H1 (cell line): Measurements from ENCODE around the gene SWI5. TPM values are rescaled to one million over a fixed set of nuclear protein-coding genes. Genes with fewer than 3 reads are reported as not detected.

Experiments used
- CTCF ChIA-PET: fragments of 300-600 bp; sonication (Branson Sonifier 250); formaldehyde crosslinking; loops from one replicate; lab custom pipeline; 2021; ENCODE audit not compliant: partially characterized antibody; lab: Charles Lee
- POLR2A ChIA-PET: fragments of 300-600 bp; sonication (Branson Sonifier 250); formaldehyde crosslinking; loops from one replicate; lab custom pipeline; 2021; ENCODE audit warnings: inconsistent platforms; ENCODE audit not compliant: partially characterized antibody; lab: Charles Lee
- DNase-seq, 2 experiments: peaks; one replicate each; pipeline versions ENCODE4 v3.0.0 to v3.0.0-alpha.2; 2010 to 2022; ENCODE audit warnings: low spot score in 2 of 2, low read depth in 1 of 2, mixed read lengths in 1 of 2
- FAIRE-seq: peaks from 2 replicates; lab custom pipeline; 2011; peaks lifted over from hg19 to GRCh38; lab: Jason Lieb, UNC
- H2AFZ ChIP-seq: 2 replicates; pipeline ENCODE4 v1.8.1; 2012; ENCODE audit warnings: low read length, inconsistent platforms
- H2AK5ac ChIP-seq: 2 replicates; pipeline ENCODE4 v1.6.1; 2013; ENCODE audit warnings: low read depth, low read length
- H2BK120ac ChIP-seq: replicated peaks from 2 replicates; pipeline ENCODE3; 2013; ENCODE audit warnings: low read depth, low read length, inconsistent platforms
- H2BK12ac ChIP-seq: 2 replicates; pipeline ENCODE4 v1.6.1; 2013; ENCODE audit warnings: low read depth, low read length
- H2BK15ac ChIP-seq: 2 replicates; pipeline ENCODE4 v1.6.1; 2013; ENCODE audit warnings: low read length
- H2BK20ac ChIP-seq: 2 replicates; pipeline ENCODE4 v1.6.1; 2013; ENCODE audit warnings: low read length
- H2BK5ac ChIP-seq: 2 replicates; pipeline ENCODE4 v1.6.1; 2013; ENCODE audit warnings: low read depth, low read length
- H3K14ac ChIP-seq: 2 replicates; pipeline ENCODE4 v1.6.1; 2013; ENCODE audit warnings: inconsistent platforms; ENCODE audit not compliant: insufficient read length
- H3K18ac ChIP-seq: 2 replicates; pipeline ENCODE4 v1.6.1; 2013; ENCODE audit warnings: low read length; ENCODE audit errors: extremely low read depth
- H3K23ac ChIP-seq: 2 replicates; pipeline ENCODE4 v1.6.1; 2013; ENCODE audit warnings: inconsistent platforms; ENCODE audit not compliant: insufficient read length
- H3K23me2 ChIP-seq: 2 replicates; pipeline ENCODE4 v1.6.1; 2013; ENCODE audit warnings: low read depth, low read length
- H3K27ac ChIP-seq: 2 replicates; pipeline ENCODE4 v1.6.1; 2011; ENCODE audit warnings: low read depth, low read length, inconsistent platforms
- H3K27me3 ChIP-seq, 4 experiments: replicated peaks in 1 of 4; 1 replicate in 1 of 4; 2 replicates in 3 of 4; pipeline versions ENCODE4 v1.6.1 to v1.8.1; 2011 to 2013; ENCODE audit warnings: low read length in 3 of 4, mild to moderate bottlenecking in 3 of 4, inconsistent platforms in 2 of 4, mixed read lengths in 2 of 4, moderate library complexity in 1 of 4; ENCODE audit not compliant: control insufficient read depth in 3 of 4, insufficient read depth in 3 of 4; ENCODE audit errors: extremely low read depth in 1 of 4
- H3K36me3 ChIP-seq, 4 experiments: 2 replicates each; pipeline versions ENCODE4 v1.6.1 to v1.8.1; 2011 to 2013; ENCODE audit warnings: mild to moderate bottlenecking in 4 of 4, low read length in 3 of 4, moderate library complexity in 2 of 4, control low read depth in 1 of 4, inconsistent platforms in 1 of 4; ENCODE audit not compliant: insufficient read depth in 4 of 4, control insufficient read depth in 2 of 4
- H3K4ac ChIP-seq: replicated peaks from 2 replicates; pipeline ENCODE3; 2013; ENCODE audit warnings: low read length, low read depth, mixed read lengths, inconsistent platforms; ENCODE audit not compliant: insufficient read length
- H3K4me1 ChIP-seq, 4 experiments: replicated peaks in 1 of 4; 1 replicate in 1 of 4; 2 replicates in 3 of 4; pipeline versions ENCODE4 v1.6.1 to v1.8.1; 2011 to 2013; ENCODE audit warnings: low read length in 3 of 4, inconsistent platforms in 2 of 4, mixed read lengths in 1 of 4; ENCODE audit not compliant: insufficient read depth in 4 of 4, control insufficient read depth in 3 of 4
- H3K4me2 ChIP-seq, 2 experiments: 2 replicates each; pipeline versions ENCODE4 v1.6.1 to v1.8.1; 2011 to 2013; ENCODE audit warnings: low read depth in 2 of 2, low read length in 2 of 2, control low read depth in 1 of 2, inconsistent platforms in 1 of 2, mild to moderate bottlenecking in 1 of 2; ENCODE audit not compliant: insufficient read depth in 1 of 2
- H3K4me3 ChIP-seq, 4 experiments: fragments of 200-600, 300-600 bp in 1 of 4; sonication (generic), shearing (Covaris generic), sonication (Bioruptor Twin) in 1 of 4; 2 replicates each; pipeline versions ENCODE4 v1.5.1 to v1.8.1; 2011 to 2016; ENCODE audit warnings: low read length in 4 of 4, low read depth in 3 of 4, control low read depth in 2 of 4, inconsistent platforms in 2 of 4, mild to moderate bottlenecking in 2 of 4, mixed read lengths in 1 of 4, moderate library complexity in 1 of 4; ENCODE audit not compliant: insufficient read depth in 2 of 4; ENCODE audit errors: extremely low read depth in 1 of 4
- H3K56ac ChIP-seq: replicated peaks from 2 replicates; pipeline ENCODE3; 2013; ENCODE audit warnings: low read depth, mild to moderate bottlenecking, mixed read lengths, low read length, inconsistent platforms; ENCODE audit not compliant: insufficient read length
- H3K79me1 ChIP-seq: 2 replicates; pipeline ENCODE4 v1.6.1; 2013; ENCODE audit warnings: low read depth, low read length, control low read depth
- H3K79me2 ChIP-seq, 2 experiments: 2 replicates each; pipeline versions ENCODE4 v1.6.1 to v1.8.1; 2012 to 2013; ENCODE audit warnings: low read length in 2 of 2, mild to moderate bottlenecking in 2 of 2, inconsistent platforms in 1 of 2; ENCODE audit not compliant: insufficient read depth in 2 of 2, control insufficient read depth in 1 of 2
- H3K9ac ChIP-seq, 4 experiments: replicated peaks in 1 of 4; 1 replicate in 1 of 4; 2 replicates in 3 of 4; pipeline versions ENCODE4 v1.6.1 to v1.8.1; 2011 to 2013; ENCODE audit warnings: low read depth in 3 of 4, low read length in 3 of 4, control low read depth in 2 of 4, mild to moderate bottlenecking in 2 of 4, moderate library complexity in 2 of 4, inconsistent platforms in 1 of 4; ENCODE audit errors: extremely low read depth in 1 of 4
- H3K9me3 ChIP-seq, 2 experiments: 2 replicates each; pipeline versions ENCODE4 v1.6.1 to v1.8.1; 2012 to 2013; ENCODE audit warnings: mild to moderate bottlenecking in 2 of 2, moderate library complexity in 2 of 2, control low read depth in 1 of 2, inconsistent platforms in 1 of 2, low read depth in 1 of 2, low read length in 1 of 2, mixed read lengths in 1 of 2; ENCODE audit not compliant: insufficient read depth in 2 of 2
- H4K20me1 ChIP-seq, 2 experiments: replicated peaks in 1 of 2; 2 replicates each; pipeline versions ENCODE3 to v1.8.1; 2011 to 2013; ENCODE audit warnings: inconsistent platforms in 2 of 2, low read length in 2 of 2, mild to moderate bottlenecking in 1 of 2; ENCODE audit not compliant: insufficient read depth in 2 of 2, control insufficient read depth in 1 of 2
- H4K5ac ChIP-seq: 2 replicates; pipeline ENCODE4 v1.6.1; 2013; ENCODE audit warnings: low read length, low read depth, mixed read lengths, inconsistent platforms; ENCODE audit not compliant: insufficient read length
- H4K8ac ChIP-seq: 2 replicates; pipeline ENCODE4 v1.8.0; 2013; ENCODE audit warnings: mild to moderate bottlenecking, moderate library complexity, low read length, inconsistent platforms; ENCODE audit not compliant: insufficient read depth; ENCODE audit errors: extremely low read depth
- H4K91ac ChIP-seq: replicated peaks from 2 replicates; pipeline ENCODE3; 2013; ENCODE audit warnings: low read length, mixed read lengths, inconsistent platforms; ENCODE audit not compliant: insufficient read length
- CBX8 ChIP-seq: fragments of 300-800, 300-1000 bp; sonication (generic); IDR thresholded peaks from 2 replicates; pipeline ENCODE4 v1.7.1; 2016; ENCODE audit warnings: low read depth, low read length, borderline replicate concordance
- CTBP2 ChIP-seq: IDR thresholded peaks from 2 replicates; pipeline ENCODE4 v1.7.0; 2011; ENCODE audit warnings: borderline replicate concordance, mild to moderate bottlenecking, moderate library complexity, mixed read lengths, low read length; ENCODE audit not compliant: insufficient read depth, insufficient read length
- EP300 ChIP-seq, 2 experiments: IDR thresholded peaks; 1 replicate in 1 of 2; 2 replicates in 1 of 2; pipeline ENCODE4 v1.6.1; 2011 to 2012; ENCODE audit warnings: low read depth in 2 of 2, low read length in 2 of 2, mild to moderate bottlenecking in 2 of 2, borderline replicate concordance in 1 of 2, inconsistent platforms in 1 of 2, moderate library complexity in 1 of 2
- KDM4A ChIP-seq: IDR thresholded peaks from one replicate; pipeline ENCODE4 v1.7.1; 2012; ENCODE audit warnings: low read depth, mild to moderate bottlenecking, moderate library complexity, low read length, inconsistent platforms; ENCODE audit not compliant: severe bottlenecking
- NRF1 ChIP-seq: IDR thresholded peaks from 2 replicates; pipeline ENCODE4 v1.6.1; 2011; ENCODE audit warnings: mild to moderate bottlenecking, low read depth, low read length, improper control_type of control experiment
- RBBP5 ChIP-seq: IDR thresholded peaks from 2 replicates; pipeline ENCODE4 v1.7.1; 2012; ENCODE audit warnings: low read depth, mild to moderate bottlenecking, inconsistent platforms, low read length, moderate library complexity, borderline replicate concordance
- SP1 ChIP-seq: IDR thresholded peaks from 2 replicates; pipeline ENCODE4 v1.6.1; 2011; ENCODE audit warnings: low read depth, low read length
- SP4 ChIP-seq: IDR thresholded peaks from 2 replicates; pipeline ENCODE4 v1.6.1; 2012; ENCODE audit warnings: low read length, inconsistent platforms
- ZNF274 ChIP-seq: IDR thresholded peaks from 2 replicates; pipeline ENCODE4 v1.7.0; 2012; ENCODE audit warnings: low read length, borderline replicate concordance; ENCODE audit errors: extremely low read depth
- WGBS, 2 experiments: shearing (Covaris generic) in 1 of 2; methylation state at CpG; one replicate each; pipeline versions ENCODE4 v1.1.6 to v1.1.7; 2013 to 2015; ENCODE audit warnings: low lambda C conversion rate in 2 of 2, mixed read lengths in 2 of 2, inconsistent platforms in 1 of 2, low coverage in 1 of 2, missing lambda C conversion rate in 1 of 2; ENCODE audit not compliant: insufficient replicate concordance in 2 of 2, insufficient coverage in 1 of 2, insufficient read length in 1 of 2; ENCODE audit errors: extremely low coverage in 1 of 2, missing lambda C conversion rate in 1 of 2; 5-methylcytosine and 5-hydroxymethylcytosine counted together
- polyA plus RNA-seq, 7 experiments: library from polyadenylated mRNA; depleted of rRNA in 3 of 7; stranded (reverse) in 5 of 7; unstranded in 2 of 7; fragments of >200 nt in 5 of 7; fragments of 200-250 nt in 2 of 7; gene quantifications; 1 replicate in 5 of 7; 2 replicates in 1 of 7; 4 replicates in 1 of 7; pipeline versions ENCODE4 v1.2.1 to v1.2.3, GENCODE V29; 2011 to 2013; ENCODE audit warnings: missing spikeins in 2 of 7, mixed read lengths in 2 of 7
- total RNA-seq: library from RNA; stranded (reverse); fragmentation: NEBNext Ultra II Directional; extraction: Animal tissue kit (Norgen Biotek cat#: 25700); gene quantifications from 2 replicates; pipeline ENCODE4 v1.2.1, GENCODE V29; 2021
- TF ChIP-seq, protein P1 (sequence below), 3 experiments: IDR thresholded peaks; 1 replicate in 2 of 3; 2 replicates in 1 of 3; pipeline versions ENCODE4 v1.5.1 to v1.6.1; 2011; ENCODE audit warnings: low read length in 3 of 3, mild to moderate bottlenecking in 3 of 3, inconsistent platforms in 2 of 3, low read depth in 1 of 3, moderate library complexity in 1 of 3; ENCODE audit not compliant: insufficient read depth in 1 of 3; ENCODE audit errors: control extremely low read depth in 1 of 3

SWI5 gene
- total and polyA plus RNA-seq, 2 of the 8 experiments (the other 6 are each of a cell fraction or from before 2014, with no cell fraction given): 29.0 to 59.5 TPM

DNA sequence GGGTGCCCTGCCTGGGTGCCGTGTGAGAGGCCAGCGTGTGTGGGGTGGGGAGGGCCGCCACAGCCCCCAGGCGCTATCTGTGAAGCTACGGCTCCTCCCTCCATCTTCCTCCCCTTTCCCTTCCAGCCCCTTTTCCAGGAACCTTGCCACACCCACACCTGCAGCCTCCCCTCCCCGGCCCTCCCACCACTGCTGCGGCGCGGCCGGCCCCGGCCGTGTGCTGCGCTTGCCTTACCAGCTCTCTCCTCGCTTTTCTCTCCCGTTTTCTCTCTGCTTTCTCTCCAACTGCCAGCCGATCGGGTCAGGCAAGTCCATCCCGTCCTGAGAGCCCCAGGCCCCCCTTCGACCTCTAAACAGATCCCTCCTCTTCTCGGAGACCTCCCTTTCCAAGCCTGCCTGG, 21.7 kb upstream of the SWI5 start:
- CTCF ChIA-PET: interaction anchor here (0.8 to 7.9 kb wide), 16 partner anchors 9 to 102 kb away, joined by 3 to 58 read pairs (median 4); no protein-coding TSS in a partner anchor
- TF ChIP-seq CBX8: no peak
- no peak for TF ChIP-seq RBBP5
- TF ChIP-seq, protein P1, sequence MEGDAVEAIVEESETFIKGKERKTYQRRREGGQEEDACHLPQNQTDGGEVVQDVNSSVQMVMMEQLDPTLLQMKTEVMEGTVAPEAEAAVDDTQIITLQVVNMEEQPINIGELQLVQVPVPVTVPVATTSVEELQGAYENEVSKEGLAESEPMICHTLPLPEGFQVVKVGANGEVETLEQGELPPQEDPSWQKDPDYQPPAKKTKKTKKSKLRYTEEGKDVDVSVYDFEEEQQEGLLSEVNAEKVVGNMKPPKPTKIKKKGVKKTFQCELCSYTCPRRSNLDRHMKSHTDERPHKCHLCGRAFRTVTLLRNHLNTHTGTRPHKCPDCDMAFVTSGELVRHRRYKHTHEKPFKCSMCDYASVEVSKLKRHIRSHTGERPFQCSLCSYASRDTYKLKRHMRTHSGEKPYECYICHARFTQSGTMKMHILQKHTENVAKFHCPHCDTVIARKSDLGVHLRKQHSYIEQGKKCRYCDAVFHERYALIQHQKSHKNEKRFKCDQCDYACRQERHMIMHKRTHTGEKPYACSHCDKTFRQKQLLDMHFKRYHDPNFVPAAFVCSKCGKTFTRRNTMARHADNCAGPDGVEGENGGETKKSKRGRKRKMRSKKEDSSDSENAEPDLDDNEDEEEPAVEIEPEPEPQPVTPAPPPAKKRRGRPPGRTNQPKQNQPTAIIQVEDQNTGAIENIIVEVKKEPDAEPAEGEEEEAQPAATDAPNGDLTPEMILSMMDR (IDR thresholded peaks at IDR 0.05; ENCODE audit: control extremely low read depth in 1 of 3, insufficient read depth in 1 of 3, low read depth in 1 of 3, low read length in 3 of 3): no peak
- TF ChIP-seq ZNF274: no peak
- no peak for TF ChIP-seq NRF1
- no peak for TF ChIP-seq KDM4A
- TF ChIP-seq SP1: no peak
- no peak for TF ChIP-seq SP4
- no peak for TF ChIP-seq EP300 (IDR thresholded peaks at IDR 0.05; ENCODE audit: borderline replicate concordance in 1 of 2, low read depth in 2 of 2, low read length in 2 of 2)
- TF ChIP-seq CTBP2: no peak

More for the DNA sequence above, 21.7 kb upstream of the SWI5 start:
- Histone ChIP-seq H2BK20ac (no peak overlapping the region), H3K9ac (no peak overlapping the region), H3K4ac (no peak overlapping the region), H3K79me2 (peaks cover 0 to 7% of the 10 kb centered on the region in 2 experiments; a peak in 1 of 4 replicates), H2AK5ac (0 out of 2 replicates have a peak overlapping the region, but pooled peaks have one; percentile 53), H3K23me2 (peaks cover 11% of the 10 kb centered on the region), H3K4me1 (peaks cover 0 to 7% (median 6%) of the 10 kb centered on the region in 4 experiments; a peak in 5 of 7 replicates), H3K56ac (no peak overlapping the region), H2AFZ (no peak overlapping the region), H2BK12ac (no peak overlapping the region), H3K9me3 (no peaks in the 10 kb centered on the region), H4K20me1 (peaks cover 10 to 25% of the 10 kb centered on the region in 2 experiments), H3K27me3 (no peaks in the 10 kb centered on the region; a peak in 1 of 7 replicates), H3K23ac (no peak overlapping the region), H3K4me2 (no peak overlapping the region), H2BK120ac (no peak overlapping the region), H3K27ac (no peak overlapping the region), H2BK5ac (no peak overlapping the region), H3K14ac (no peak overlapping the region), H3K4me3 (no peak overlapping the region), H3K79me1 (peaks cover 8% of the 10 kb centered on the region), H4K8ac (no peak overlapping the region), H4K5ac (no peak overlapping the region), H3K36me3 (peaks cover 4 to 19% (median 9%) of the 10 kb centered on the region in 4 experiments; a peak in 6 of 8 replicates), H3K18ac (no peak overlapping the region), H2BK15ac (no peak overlapping the region), H4K91ac (no peak overlapping the region)
- POLR2A ChIA-PET: interaction anchor here (0.6 to 2.5 kb wide), 13 partner anchors 11 to 130 kb away, joined by 3 to 16 read pairs (median 5); partner anchors contain the start of genes BBLN, GOLGA2 and SWI5
- 75% methylated on average over 12 of the region's 20 CpGs; no CpG with 5 or more reads in 1 of the 2 experiments for WGBS, 2 experiments
- FAIRE-seq (no peak), DNase-seq (no peak)
